Sigmoid colon (tissue), 7 donors: Measurements from ENCODE around the gene SRRM2. TPM values are rescaled to one million over a fixed set of nuclear protein-coding genes. Genes with fewer than 3 reads are reported as not detected.

Source experiments
- DNase-seq: peaks from one replicate; pipeline ENCODE4 v3.0.0-alpha.2; 2019
- H3K27ac ChIP-seq, 4 donors: fragments of 200-600 bp; sonication (generic); one replicate each; pipeline ENCODE4 v1.5.1; 2016 to 2019; ENCODE audit warnings: mild to moderate bottlenecking in 1 of 4
- H3K27me3 ChIP-seq, 3 donors: fragments of 200-600 bp; sonication (generic); one replicate each; pipeline ENCODE4 v1.5.1; 2019; ENCODE audit warnings: mild to moderate bottlenecking in 1 of 3
- H3K36me3 ChIP-seq, 4 donors: fragments of 200-600 bp; sonication (generic); one replicate each; pipeline ENCODE4 v1.5.1; 2016 to 2019
- H3K4me1 ChIP-seq, 4 donors: fragments of 200-600 bp; sonication (generic); one replicate each; pipeline ENCODE4 v1.5.1; 2017 to 2019
- H3K4me3 ChIP-seq, 4 donors: fragments of 200-600 bp; sonication (generic); one replicate each; pipeline ENCODE4 v1.5.1; 2017 to 2019; ENCODE audit warnings: mild to moderate bottlenecking in 2 of 4, moderate library complexity in 1 of 4
- H3K9me3 ChIP-seq, 4 donors: fragments of 200-600 bp in 3 of 4; sonication (generic) in 3 of 4; one replicate each; pipeline versions ENCODE4 v1.5.1 to v1.6.1; 2013 to 2019
- CTCF ChIP-seq, 4 experiments: fragments of 450-650 bp in 3 of 4; fragments of 200-600 bp in 1 of 4; IDR thresholded peaks; one replicate each; pipeline ENCODE4 v1.5.1; 2016 to 2019; ENCODE audit warnings: antibody characterized with exemption in 4 of 4, mild to moderate bottlenecking in 3 of 4, moderate library complexity in 2 of 4
- EP300 ChIP-seq, 4 donors: sonication (generic); formaldehyde crosslinking; IDR thresholded peaks; one replicate each; pipeline ENCODE4 v1.6.1; 2017; ENCODE audit warnings: antibody characterized with exemption in 4 of 4
- POLR2A ChIP-seq, 2 donors: fragments of 450-650 bp; IDR thresholded peaks; one replicate each; pipeline ENCODE4 v1.6.1; 2016; ENCODE audit warnings: antibody characterized with exemption in 2 of 2, mild to moderate bottlenecking in 2 of 2, moderate library complexity in 2 of 2
- POLR2AphosphoS5 ChIP-seq, 4 donors: sonication (generic); formaldehyde crosslinking; IDR thresholded peaks; one replicate each; pipeline ENCODE4 v1.6.1; 2017; ENCODE audit warnings: antibody characterized with exemption in 4 of 4
- WGBS, 2 donors: extraction: QIAGEN DNeasy Blood & Tissue Kit; methylation state at CpG; one replicate each; pipeline ENCODE4 v1.1.7; 2013; 5-methylcytosine and 5-hydroxymethylcytosine counted together
- intact Hi-C: fragments of 100-400 bp; cut with DNase I; formaldehyde crosslinking; loops from one replicate; pipeline ENCODE4 v1.15.1; 2023
- polyA plus RNA-seq, 3 donors: library from polyadenylated mRNA; stranded (reverse); fragments of 200-250 nt; gene quantifications; one replicate each; pipeline ENCODE4 v1.2.3, GENCODE V29; 2013
- total RNA-seq, 4 donors: library from RNA; depleted of rRNA; stranded (reverse); fragments of >200 nt; gene quantifications; one replicate each; pipeline ENCODE4 v1.1.0, GENCODE V29; 2016
- donor health status: healthy with polysubstance abuse.
- donor health status: Bipolar disorder and iron deficiency.
- donor health status: healthy.

The SRRM2 gene
- total RNA-seq (100 to 1,000 TPM; 181 to 826 (median 219) TPM), polyA plus RNA-seq (100 to 1,000 TPM in 1 of 3 donors, 10 to 100 TPM in 2; 66.1 to 725 (median 73.8) TPM)

- TF ChIP-seq EP300 (IDR thresholded peaks at IDR 0.05) (peak in 2 of 4 donors; percentile 22 to 38), POLR2A (IDR thresholded peaks at IDR 0.05) (peak; percentile 61 to 88), CTCF (IDR thresholded peaks at IDR 0.05) (peak in 1 of 4 experiments; percentile 25), POLR2AphosphoS5 (IDR thresholded peaks at IDR 0.05) (peak; percentile 98 to 99 (median 98))
- H3K4me1 ChIP-seq: peaks cover 0 to 45% (median 38%) of the 10 kb centered on the region in 4 donors
- H3K27me3 ChIP-seq: no peaks in the 10 kb centered on the region
- peak within 1 kb of the TSS; percentile 98 to 99 (median 99) for H3K27ac ChIP-seq
- H3K9me3 ChIP-seq: no peaks in the 10 kb centered on the region
- DNase-seq: peak; percentile 98
- WGBS, 2 donors: 2 to 6% methylated on average over 99 of the region's 99 CpGs
- peak within 1 kb of the TSS; percentile 77 to 94 (median 84) for H3K4me3 ChIP-seq
- intact Hi-C loops: loop anchor here (2.0 kb wide), 1 partner anchor 31 kb away; the partner anchor contains the start of gene PRSS27
- H3K36me3 ChIP-seq: peaks cover 0 to 12% (median 2%) of the 10 kb centered on the region in 4 donors
Observed at GRCh38 chr16:2752035-2752849, at the start of gene SRRM2. Gene SRRM2, plus strand, starts transcription at chr16:2752638. Its CDS starts 3,727 bp downstream, at chr16:2756365.

GRCh38 chr16:2702871-2703745 lies 49.3 kb upstream of the SRRM2 start:
- peaks cover 21 to 98% (median 69%) of the 10 kb centered on the region in 4 donors for H3K36me3 ChIP-seq
- no peak for TF ChIP-seq POLR2A (IDR thresholded peaks at IDR 0.05)
- H3K27me3 ChIP-seq: no peaks in the 10 kb centered on the region
- DNase-seq: no peak
- 92 to 94% methylated on average over 28 of the region's 28 CpGs for WGBS, 2 donors
- intact Hi-C loops: no loop called here
- H3K27ac ChIP-seq: no peak overlapping the region
- H3K4me3 ChIP-seq: no peak overlapping the region
- H3K9me3 ChIP-seq: no peaks in the 10 kb centered on the region
- H3K4me1 ChIP-seq: no peaks in the 10 kb centered on the region

GRCh38 chr16:2704166-2704982 lies 48.1 kb upstream of the SRRM2 start:
- no peaks in the 10 kb centered on the region for H3K9me3 ChIP-seq
- no peaks in the 10 kb centered on the region for H3K27me3 ChIP-seq
- no peak overlapping the region for H3K27ac ChIP-seq
- WGBS, 2 donors: 93 to 95% methylated on average over 33 of the region's 33 CpGs
- H3K36me3 ChIP-seq: peaks cover 10 to 98% (median 61%) of the 10 kb centered on the region in 4 donors
- intact Hi-C loops: no loop called here
- TF ChIP-seq POLR2A (IDR thresholded peaks at IDR 0.05) (no peak), CTCF (IDR thresholded peaks at IDR 0.05) (no peak), EP300 (IDR thresholded peaks at IDR 0.05) (no peak), POLR2AphosphoS5 (IDR thresholded peaks at IDR 0.05) (no peak)
- no peaks in the 10 kb centered on the region for H3K4me1 ChIP-seq
- no peak for DNase-seq
- no peak overlapping the region for H3K4me3 ChIP-seq

GRCh38 chr16:2704983-2705275 lies 47.5 kb upstream of the SRRM2 start:
- whole genome bisulfite sequencing, 2 donors: 96% methylated on average over 14 of the region's 14 CpGs
- TF ChIP-seq POLR2A (IDR thresholded peaks at IDR 0.05) (no peak), POLR2AphosphoS5 (IDR thresholded peaks at IDR 0.05) (no peak), EP300 (IDR thresholded peaks at IDR 0.05) (no peak), CTCF (IDR thresholded peaks at IDR 0.05) (no peak)
- DNase-seq: no peak
- Histone ChIP-seq H3K9me3 (no peaks in the 10 kb centered on the region), H3K27ac (no peak overlapping the region), H3K4me3 (no peak overlapping the region), H3K36me3 (peaks cover 10 to 98% (median 55%) of the 10 kb centered on the region in 4 donors), H3K4me1 (no peaks in the 10 kb centered on the region), H3K27me3 (no peaks in the 10 kb centered on the region)
- intact Hi-C loops: no loop called here
